GM13977 (cell line): Measurements from ENCODE around the gene GCM1.

Source experiments
- DNase-seq: peaks from one replicate; pipeline ENCODE4 v3.0.0; 2012; ENCODE audit warnings: low spot score
- CTCF ChIP-seq: IDR thresholded peaks from 2 replicates; pipeline ENCODE4 v1.5.1; 2012; ENCODE audit warnings: mild to moderate bottlenecking, control low read depth; ENCODE audit not compliant: insufficient read depth; ENCODE audit errors: extremely low read depth, missing control alignments
- in situ Hi-C: fragments of 300-500 bp; cut with MboI; formaldehyde crosslinking; loops from one replicate; pipeline ENCODE4 v1.12.0; 2022; ENCODE audit warnings: low sequenced_read_pairs, low pct_unique_long_range_greater_than_20kb, mixed read lengths, inconsistent platforms; ENCODE audit not compliant: unreplicated experiment

Gene GCM1

GRCh38 chr6:53148684-53149083, at the start of gene GCM1:
Gene GCM1, minus strand, starts transcription at chr6:53148841. Its CDS starts 3,209 bp downstream, at chr6:53145632.
- TF ChIP-seq CTCF: no peak
- no peak for DNase-seq
- in situ Hi-C loops: no loop called here

- TF ChIP-seq CTCF: no peak
- in situ Hi-C loops: no loop called here
- DNase-seq: no peak
These were observed 48.9 kb upstream of the GCM1 start for GRCh38 chr6:53197553-53197952.

GRCh38 chr6:53195048-53195447, 46.4 kb upstream of the GCM1 start:
- TF ChIP-seq CTCF: no peak
- no peak for DNase-seq
- in situ Hi-C loops: no loop called here

- in situ Hi-C loops: no loop called here
- DNase-seq: no peak
- TF ChIP-seq CTCF: no peak
These were observed 44.1 kb upstream of the GCM1 start for GRCh38 chr6:53192682-53193188.

- no peak for DNase-seq
- in situ Hi-C loops: no loop called here
- TF ChIP-seq CTCF: no peak
These were observed 40.9 kb upstream of the GCM1 start for GRCh38 chr6:53189554-53189953.

- TF ChIP-seq CTCF: no peak
- in situ Hi-C loops: no loop called here
- no peak for DNase-seq
These were observed 40.2 kb upstream of the GCM1 start for GRCh38 chr6:53188833-53189232.

- DNase-seq: no peak
- in situ Hi-C loops: no loop called here
These were observed 32.0 kb upstream of the GCM1 start for GRCh38 chr6:53180678-53181077.

More at GRCh38 chr6:53180678-53181077, 32.0 kb upstream of the GCM1 start:
- no peak for TF ChIP-seq CTCF
